Fibroblast of skin of left biceps (primary cell): ENCODE data around the gene LAMTOR1.

ENCODE experiments used
- DNase-seq, 2 experiments: peaks; one replicate each; pipeline ENCODE4 v3.0.0-alpha.2; 2013; ENCODE audit warnings: low read depth in 2 of 2

Gene LAMTOR1

DNA sequence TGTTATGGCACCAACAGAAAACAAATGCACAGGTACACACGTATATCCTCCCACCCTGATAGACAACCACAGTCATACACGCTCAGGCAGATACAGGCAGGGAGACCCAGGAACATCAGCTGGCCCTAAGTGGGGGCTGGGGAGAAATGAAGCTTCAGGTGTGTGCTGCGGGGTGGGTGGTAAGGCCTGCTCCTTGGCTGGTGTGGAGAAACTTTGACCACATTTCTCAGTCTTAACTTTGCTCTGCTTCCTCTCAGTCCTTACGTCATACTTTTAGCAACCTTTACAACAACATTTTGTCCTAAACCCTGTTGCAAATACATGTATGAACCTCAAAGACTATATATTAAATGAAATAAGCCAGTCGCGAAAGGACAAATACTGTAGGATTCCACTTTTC is 16.1 kb upstream of the LAMTOR1 start:
- no peak for DNase-seq

GRCh38 chr11:72116019-72116755 is 13.1 kb upstream of the LAMTOR1 start:
- DNase-seq: no peak

GRCh38 chr11:72114570-72114969 is 11.5 kb upstream of the LAMTOR1 start:
- DNase-seq: no peak

DNA sequence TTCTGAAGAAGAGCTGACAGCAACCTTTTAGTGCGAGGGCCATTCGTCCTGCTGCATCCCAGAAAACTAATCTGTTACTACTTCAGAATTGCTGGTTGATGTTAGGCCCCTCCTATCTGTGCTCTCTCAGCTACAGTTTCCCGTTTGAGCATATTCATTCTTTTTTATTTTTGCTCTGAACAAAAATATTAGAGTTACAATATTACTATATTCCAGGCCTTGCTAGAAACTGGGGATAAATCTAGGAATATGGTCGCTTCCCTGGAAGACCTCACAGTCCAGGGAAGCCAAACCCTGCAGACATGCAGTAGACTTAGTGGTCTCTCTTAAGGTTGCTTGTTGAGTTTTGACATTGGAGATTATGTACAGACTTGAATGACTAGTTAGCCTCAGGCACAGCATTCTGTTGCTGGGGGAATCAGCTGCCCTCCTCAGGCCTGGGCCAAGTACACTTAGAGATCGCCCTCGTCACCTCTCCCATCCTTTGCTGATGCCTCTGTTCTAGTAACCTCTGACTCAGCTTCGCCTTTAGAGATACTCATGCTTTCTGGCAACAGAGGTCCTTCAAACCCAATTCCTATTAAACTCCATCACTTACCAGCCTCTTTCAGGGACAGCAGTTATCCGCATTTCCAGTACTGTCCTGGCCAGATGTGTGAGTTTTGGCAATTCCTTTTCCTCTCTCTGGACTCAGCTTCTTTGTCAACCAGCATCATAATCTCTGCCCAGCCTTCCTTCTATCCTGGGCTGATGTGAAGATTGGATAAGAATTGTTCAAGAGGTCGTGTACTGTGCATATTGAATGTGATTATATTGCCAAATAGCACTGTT is 10.1 kb upstream of the LAMTOR1 start:
- DNase-seq: no peak

GRCh38 chr11:72112143-72112977 is 9.3 kb upstream of the LAMTOR1 start, which contains the start of gene ANAPC15:
Gene ANAPC15, minus strand, starts transcription at chr11:72112695. Its CDS starts 1,419 bp downstream, at chr11:72111276.
- DNase-seq: peak; percentile 99

DNA sequence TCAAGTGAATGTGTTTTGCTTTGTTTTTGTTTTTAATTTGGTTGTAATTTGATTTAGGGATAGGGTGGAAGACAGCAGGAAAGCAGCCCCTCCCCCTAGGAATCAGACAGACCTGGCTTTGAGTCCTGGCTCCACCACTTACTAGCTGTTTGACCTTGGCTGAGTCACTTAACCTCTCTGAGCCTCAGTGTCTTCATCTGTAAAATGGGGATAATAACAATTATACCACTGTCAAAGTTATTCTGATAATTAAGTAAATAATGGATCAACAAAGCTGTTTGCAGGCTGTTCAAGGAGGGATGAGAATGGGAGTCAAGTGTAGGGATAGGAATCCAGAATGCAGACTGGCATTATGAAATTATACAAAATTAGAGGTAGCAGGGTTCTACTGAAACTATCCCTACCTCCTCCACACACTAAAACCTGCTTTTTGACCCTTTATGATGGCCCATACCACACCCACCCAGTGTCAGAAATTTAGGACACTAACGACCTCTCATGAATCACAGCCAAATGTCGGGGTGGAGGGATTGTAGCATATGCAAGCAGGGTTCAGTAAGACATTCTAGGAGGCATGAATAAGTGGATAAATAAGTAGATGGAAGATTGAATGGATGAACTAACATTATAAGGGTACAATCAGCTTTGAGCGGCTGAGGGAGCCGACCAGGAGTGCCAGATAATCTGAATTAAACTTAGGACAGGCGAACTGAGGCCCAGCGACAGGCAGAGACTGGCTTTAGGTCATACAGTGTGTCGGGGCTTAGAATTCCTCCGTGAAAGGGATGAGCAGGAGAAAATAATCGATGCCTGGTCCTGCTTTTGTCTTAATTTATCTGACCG is 8.4 kb upstream of the LAMTOR1 start:
- DNase-seq: no peak

- no peak for DNase-seq
These were observed 2.8 kb upstream of the LAMTOR1 start, which contains the start of gene TOMT for GRCh38 chr11:72105888-72106287. Gene TOMT, plus strand, starts transcription at chr11:72105924. Its CDS starts 28 bp downstream, at chr11:72105952.

- DNase-seq: no peak
These were observed 664 bp upstream of the LAMTOR1 start for GRCh38 chr11:72103754-72104167.

DNA sequence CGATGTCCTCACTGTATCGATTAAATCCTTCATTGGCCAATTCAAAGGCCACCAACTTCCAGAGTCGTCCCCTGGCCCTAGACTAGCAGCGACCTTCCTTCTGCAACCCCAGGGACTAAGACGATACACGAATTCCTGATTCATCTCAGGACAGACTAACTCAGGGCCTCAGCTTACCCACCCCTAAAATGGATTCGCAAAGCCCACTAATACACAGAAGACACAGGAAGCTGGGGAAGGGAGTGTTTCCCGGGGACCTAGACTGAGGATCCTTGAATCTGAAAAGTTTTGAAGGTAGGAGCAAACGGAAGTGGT is 509 bp downstream of the LAMTOR1 start:
- no peak for DNase-seq

DNA sequence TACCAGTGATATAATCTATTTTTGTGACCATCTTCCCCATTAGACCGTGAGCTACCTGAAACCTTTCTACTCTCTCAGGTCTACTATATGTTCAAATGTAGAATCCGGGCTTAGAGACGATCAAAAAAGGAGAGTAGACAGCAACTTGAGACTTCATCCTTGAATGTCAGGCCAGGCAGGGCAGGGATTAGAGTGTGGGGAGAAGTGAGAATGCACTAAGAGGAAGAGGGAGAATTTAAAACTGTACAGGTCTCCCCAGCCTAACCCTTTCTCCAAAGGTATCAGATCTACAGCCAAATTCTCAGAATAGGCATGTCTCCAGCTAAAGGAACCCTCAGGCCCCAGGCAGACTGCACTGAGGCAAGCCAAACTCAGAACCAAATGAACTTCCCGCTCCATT is 935 bp downstream of the LAMTOR1 start:
- DNase-seq: no peak

GRCh38 chr11:72100462-72100861 is 2.6 kb downstream of the LAMTOR1 start:
- DNase-seq: no peak

DNA sequence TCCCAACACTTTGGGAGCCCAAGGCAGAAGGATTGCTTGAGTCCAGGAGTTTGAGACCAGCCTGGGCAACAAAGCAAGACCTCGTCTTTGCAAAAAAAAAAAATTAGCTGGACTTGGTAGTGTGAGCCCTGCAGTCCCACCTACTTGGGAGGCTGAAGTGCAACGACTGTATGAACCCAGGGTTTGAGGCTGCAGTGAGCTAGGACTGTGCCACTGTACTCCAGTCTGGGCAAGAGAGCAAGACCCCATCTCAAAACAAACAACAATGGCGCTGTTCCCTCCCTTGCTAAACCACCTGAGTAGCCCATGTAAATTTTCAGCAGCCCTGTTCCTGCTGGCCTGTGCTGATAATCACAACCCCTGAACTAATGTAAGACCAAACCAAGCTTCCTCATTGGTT is 3.1 kb downstream of the LAMTOR1 start:
- DNase-seq: no peak

DNA sequence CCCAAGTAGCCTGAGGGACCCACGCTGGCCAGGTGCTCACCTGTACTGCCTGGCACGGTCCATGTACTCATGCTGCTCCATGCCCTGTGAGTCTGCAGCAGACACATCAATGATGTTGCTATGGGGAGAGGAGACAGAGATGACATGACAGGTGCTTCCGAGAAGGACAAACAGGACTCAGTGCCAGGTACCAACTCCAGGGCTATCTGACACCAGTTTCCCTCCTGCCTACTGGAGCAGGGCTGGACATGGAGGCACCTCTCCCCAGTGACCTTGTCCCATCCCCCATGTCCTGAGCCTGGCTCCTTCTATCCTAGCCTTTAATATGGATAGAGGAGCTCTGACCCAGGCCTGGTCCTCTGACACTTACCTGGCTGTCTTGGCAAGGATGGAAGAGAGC is 4.4 kb downstream of the LAMTOR1 start:
- DNase-seq: no peak

GRCh38 chr11:72091292-72091691 is 11.8 kb downstream of the LAMTOR1 start:
- no peak for DNase-seq

- no peak for DNase-seq
These were observed 14.9 kb downstream of the LAMTOR1 start for GRCh38 chr11:72088076-72088808.

GRCh38 chr11:72085621-72086351 is 17.3 kb downstream of the LAMTOR1 start:
- DNase-seq: no peak

- DNase-seq: no peak
These were observed 18.1 kb downstream of the LAMTOR1 start for GRCh38 chr11:72084965-72085364.

DNA sequence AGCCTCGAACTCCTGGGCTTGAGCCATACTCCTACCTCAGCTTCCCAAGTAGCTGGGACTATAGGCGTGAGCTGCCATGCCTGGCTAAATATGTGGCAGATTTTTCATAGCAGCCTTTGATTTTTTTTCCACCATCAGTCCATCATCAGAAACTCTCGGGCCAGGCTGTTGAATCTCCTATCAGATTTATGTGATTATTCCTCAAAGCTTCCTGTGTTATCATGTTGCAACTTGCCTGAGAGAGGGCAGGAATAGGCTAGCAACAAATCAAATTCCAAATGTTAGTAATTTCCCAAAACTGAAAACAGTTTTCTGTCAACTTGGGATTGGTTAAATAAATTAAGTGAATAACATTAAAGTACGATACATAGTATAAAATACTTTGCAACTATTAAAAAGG is 19.0 kb downstream of the LAMTOR1 start:
- DNase-seq: no peak

DNA sequence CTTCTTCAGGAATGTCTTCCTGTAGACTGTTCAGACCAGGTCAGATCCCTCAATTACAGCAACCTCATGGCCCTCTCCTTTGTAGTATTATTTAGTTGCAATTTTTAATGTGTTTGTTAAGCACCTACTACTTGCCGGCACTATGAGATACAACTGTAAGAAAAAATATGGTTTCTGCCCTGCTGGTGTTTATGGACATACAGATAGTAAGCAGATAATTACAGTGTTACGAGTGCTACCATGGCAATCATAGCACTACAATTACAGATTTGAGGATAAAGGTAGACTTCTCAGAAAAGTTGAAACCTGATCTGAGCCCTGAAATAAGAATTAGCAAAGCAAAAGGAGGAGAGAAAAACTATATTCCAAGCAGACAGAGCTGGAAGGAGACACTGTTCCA is 19.7 kb downstream of the LAMTOR1 start:
- no peak for DNase-seq
